ENCODE measurements around the gene TMEM253. TPM values are rescaled to one million over a fixed set of nuclear protein-coding genes. Genes with fewer than 3 reads are reported as not detected.

TMEM253 gene
- total and polyA plus RNA-seq, 4 donors, result 0.14 to 0.25 (median 0.19) TPM; not detected in 1

DNA sequence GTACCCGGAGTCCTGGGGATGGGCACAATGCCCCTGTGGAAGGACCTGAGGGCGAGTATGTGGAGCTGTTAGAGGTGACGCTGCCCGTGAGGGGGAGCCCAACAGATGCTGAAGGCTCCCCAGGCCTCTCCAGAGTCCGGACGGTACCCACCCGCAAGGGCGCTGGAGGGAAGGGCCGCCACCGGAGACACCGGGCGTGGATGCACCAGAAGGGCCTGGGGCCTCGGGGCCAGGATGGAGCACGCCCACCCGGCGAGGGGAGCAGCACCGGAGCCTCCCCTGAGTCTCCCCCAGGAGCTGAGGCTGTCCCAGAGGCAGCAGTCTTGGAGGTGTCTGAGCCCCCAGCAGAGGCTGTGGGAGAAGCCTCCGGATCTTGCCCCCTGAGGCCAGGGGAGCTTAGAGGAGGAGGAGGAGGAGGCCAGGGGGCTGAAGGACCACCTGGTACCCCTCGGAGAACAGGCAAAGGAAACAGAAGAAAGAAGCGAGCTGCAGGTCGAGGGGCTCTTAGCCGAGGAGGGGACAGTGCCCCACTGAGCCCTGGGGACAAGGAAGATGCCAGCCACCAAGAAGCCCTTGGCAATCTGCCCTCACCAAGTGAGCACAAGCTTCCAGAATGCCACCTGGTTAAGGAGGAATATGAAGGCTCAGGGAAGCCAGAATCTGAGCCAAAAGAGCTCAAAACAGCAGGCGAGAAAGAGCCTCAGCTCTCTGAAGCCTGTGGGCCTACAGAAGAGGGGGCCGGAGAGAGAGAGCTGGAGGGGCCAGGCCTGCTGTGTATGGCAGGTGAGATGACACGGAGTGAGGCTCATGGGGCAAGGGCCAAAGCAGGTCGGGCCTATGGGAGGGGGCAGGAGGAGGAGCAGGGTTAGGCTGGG is 26.2 kb upstream of the TMEM253 start:
- no peak overlapping the region for H3K27ac ChIP-seq (ENCODE audit: low read depth in 1 of 2, low read length in 2 of 2)
- no peak overlapping the region for H3K9ac ChIP-seq (ENCODE audit: low read depth in 1 of 2, low read length in 2 of 2)
- peaks cover 2 to 30% (median 19%) of the 10 kb centered on the region in 4 donors for H3K4me1 ChIP-seq (ENCODE audit: control insufficient read depth in 4 of 4, insufficient read depth in 4 of 4, low read length in 3 of 4)
- DNase-seq (ENCODE audit: low spot score), result no peak
- WGBS, result 90% methylated on average over 26 of the region's 26 CpGs
- H3K9me3 ChIP-seq (ENCODE audit: control insufficient read depth in 4 of 4, low read length in 3 of 4), result no peaks in the 10 kb centered on the region
- H3K36me3 ChIP-seq (ENCODE audit: control insufficient read depth in 4 of 4, insufficient read depth in 3 of 4, low read depth in 1 of 4, low read length in 3 of 4), result peaks cover 5 to 45% (median 25%) of the 10 kb centered on the region in 4 donors
- no peak overlapping the region for H3K4me3 ChIP-seq (ENCODE audit: low read depth in 1 of 3, low read length in 3 of 3)
- TF ChIP-seq, protein P1, sequence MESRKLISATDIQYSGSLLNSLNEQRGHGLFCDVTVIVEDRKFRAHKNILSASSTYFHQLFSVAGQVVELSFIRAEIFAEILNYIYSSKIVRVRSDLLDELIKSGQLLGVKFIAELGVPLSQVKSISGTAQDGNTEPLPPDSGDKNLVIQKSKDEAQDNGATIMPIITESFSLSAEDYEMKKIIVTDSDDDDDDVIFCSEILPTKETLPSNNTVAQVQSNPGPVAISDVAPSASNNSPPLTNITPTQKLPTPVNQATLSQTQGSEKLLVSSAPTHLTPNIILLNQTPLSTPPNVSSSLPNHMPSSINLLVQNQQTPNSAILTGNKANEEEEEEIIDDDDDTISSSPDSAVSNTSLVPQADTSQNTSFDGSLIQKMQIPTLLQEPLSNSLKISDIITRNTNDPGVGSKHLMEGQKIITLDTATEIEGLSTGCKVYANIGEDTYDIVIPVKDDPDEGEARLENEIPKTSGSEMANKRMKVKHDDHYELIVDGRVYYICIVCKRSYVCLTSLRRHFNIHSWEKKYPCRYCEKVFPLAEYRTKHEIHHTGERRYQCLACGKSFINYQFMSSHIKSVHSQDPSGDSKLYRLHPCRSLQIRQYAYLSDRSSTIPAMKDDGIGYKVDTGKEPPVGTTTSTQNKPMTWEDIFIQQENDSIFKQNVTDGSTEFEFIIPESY (IDR thresholded peaks at IDR 0.05), result no peak
- TF ChIP-seq RAD21 (IDR thresholded peaks at IDR 0.05), result no peak
- TF ChIP-seq TAF1 (conservative IDR thresholded peaks at IDR 0.05), result no peak
- TF ChIP-seq RXRA (IDR thresholded peaks at IDR 0.05), result no peak
- no peak for TF ChIP-seq EGR1 (IDR thresholded peaks at IDR 0.05; ENCODE audit: low read depth in 2 of 2)
- no peak for TF ChIP-seq FOXA2 (IDR thresholded peaks at IDR 0.05)
- TF ChIP-seq SP1 (IDR thresholded peaks at IDR 0.05), result no peak
- TF ChIP-seq, protein P2, sequence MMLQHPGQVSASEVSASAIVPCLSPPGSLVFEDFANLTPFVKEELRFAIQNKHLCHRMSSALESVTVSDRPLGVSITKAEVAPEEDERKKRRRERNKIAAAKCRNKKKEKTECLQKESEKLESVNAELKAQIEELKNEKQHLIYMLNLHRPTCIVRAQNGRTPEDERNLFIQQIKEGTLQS (IDR thresholded peaks at IDR 0.05), result no peak
- TF ChIP-seq NR2F2 (IDR thresholded peaks at IDR 0.05), result no peak
- no peak for TF ChIP-seq FOXA1 (IDR thresholded peaks at IDR 0.05)
- no peak for TF ChIP-seq HNF4G (IDR thresholded peaks at IDR 0.05)
- no peak for TF ChIP-seq CTCF (IDR thresholded peaks at IDR 0.05; ENCODE audit: low read depth, low read length, missing input control)
- no peak for TF ChIP-seq JUND (IDR thresholded peaks at IDR 0.05)
- TF ChIP-seq MAX (IDR thresholded peaks at IDR 0.05), result no peak
- no peak for TF ChIP-seq HNF4A (conservative IDR thresholded peaks at IDR 0.05)
- TF ChIP-seq, protein P3, sequence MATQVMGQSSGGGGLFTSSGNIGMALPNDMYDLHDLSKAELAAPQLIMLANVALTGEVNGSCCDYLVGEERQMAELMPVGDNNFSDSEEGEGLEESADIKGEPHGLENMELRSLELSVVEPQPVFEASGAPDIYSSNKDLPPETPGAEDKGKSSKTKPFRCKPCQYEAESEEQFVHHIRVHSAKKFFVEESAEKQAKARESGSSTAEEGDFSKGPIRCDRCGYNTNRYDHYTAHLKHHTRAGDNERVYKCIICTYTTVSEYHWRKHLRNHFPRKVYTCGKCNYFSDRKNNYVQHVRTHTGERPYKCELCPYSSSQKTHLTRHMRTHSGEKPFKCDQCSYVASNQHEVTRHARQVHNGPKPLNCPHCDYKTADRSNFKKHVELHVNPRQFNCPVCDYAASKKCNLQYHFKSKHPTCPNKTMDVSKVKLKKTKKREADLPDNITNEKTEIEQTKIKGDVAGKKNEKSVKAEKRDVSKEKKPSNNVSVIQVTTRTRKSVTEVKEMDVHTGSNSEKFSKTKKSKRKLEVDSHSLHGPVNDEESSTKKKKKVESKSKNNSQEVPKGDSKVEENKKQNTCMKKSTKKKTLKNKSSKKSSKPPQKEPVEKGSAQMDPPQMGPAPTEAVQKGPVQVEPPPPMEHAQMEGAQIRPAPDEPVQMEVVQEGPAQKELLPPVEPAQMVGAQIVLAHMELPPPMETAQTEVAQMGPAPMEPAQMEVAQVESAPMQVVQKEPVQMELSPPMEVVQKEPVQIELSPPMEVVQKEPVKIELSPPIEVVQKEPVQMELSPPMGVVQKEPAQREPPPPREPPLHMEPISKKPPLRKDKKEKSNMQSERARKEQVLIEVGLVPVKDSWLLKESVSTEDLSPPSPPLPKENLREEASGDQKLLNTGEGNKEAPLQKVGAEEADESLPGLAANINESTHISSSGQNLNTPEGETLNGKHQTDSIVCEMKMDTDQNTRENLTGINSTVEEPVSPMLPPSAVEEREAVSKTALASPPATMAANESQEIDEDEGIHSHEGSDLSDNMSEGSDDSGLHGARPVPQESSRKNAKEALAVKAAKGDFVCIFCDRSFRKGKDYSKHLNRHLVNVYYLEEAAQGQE (IDR thresholded peaks at IDR 0.05), result no peak
- TF ChIP-seq GABPA (IDR thresholded peaks at IDR 0.05 in 1 of 2, conservative IDR thresholded peaks at IDR 0.05 in 1 of 2), result no peak
- no peak for TF ChIP-seq YY1 (IDR thresholded peaks at IDR 0.05)
- H3K27me3 ChIP-seq (ENCODE audit: control insufficient read depth in 4 of 4, insufficient read depth in 4 of 4, low read length in 3 of 4), result no peaks in the 10 kb centered on the region

Measured in liver (tissue), 9 donors.